NT2/D1 (cell line): ENCODE data around the gene AANAT.

Experiments used
- DNase-seq: peaks from one replicate; pipeline ENCODE4 v3.0.0-alpha.2; 2011; ENCODE audit warnings: low read depth, low spot score
- H3K27me3 ChIP-seq: 2 replicates; pipeline ENCODE4 v1.6.0; 2011; ENCODE audit warnings: mild to moderate bottlenecking; ENCODE audit not compliant: insufficient read length, insufficient read depth
- H3K36me3 ChIP-seq: 2 replicates; pipeline ENCODE4 v1.6.1; 2011; ENCODE audit warnings: mild to moderate bottlenecking, low read length, mixed read lengths; ENCODE audit not compliant: insufficient read depth, insufficient read length
- H3K4me1 ChIP-seq: 2 replicates; pipeline ENCODE4 v1.5.1; 2011; ENCODE audit not compliant: insufficient read depth, insufficient read length
- H3K4me3 ChIP-seq: 2 replicates; pipeline ENCODE4 v1.5.1; 2011; ENCODE audit warnings: low read depth; ENCODE audit not compliant: insufficient read length
- H3K9ac ChIP-seq: 2 replicates; pipeline ENCODE4 v1.6.0; 2011; ENCODE audit warnings: low read depth; ENCODE audit not compliant: insufficient read length
- H3K9me3 ChIP-seq: 2 replicates; pipeline ENCODE4 v1.5.1; 2011; ENCODE audit warnings: mild to moderate bottlenecking, low read length; ENCODE audit not compliant: insufficient read depth
- SUZ12 ChIP-seq: IDR thresholded peaks from 2 replicates; pipeline ENCODE4 v1.6.1; 2011; ENCODE audit not compliant: insufficient read length, insufficient read depth; ENCODE audit errors: extremely low read depth
- YY1 ChIP-seq: IDR thresholded peaks from 2 replicates; pipeline ENCODE4 v1.6.1; 2011; ENCODE audit not compliant: insufficient read length, insufficient read depth
- ZNF274 ChIP-seq: IDR thresholded peaks from 2 replicates; pipeline ENCODE4 v1.6.1; 2011; ENCODE audit warnings: mild to moderate bottlenecking, low read depth, low read length

Gene AANAT

DNA sequence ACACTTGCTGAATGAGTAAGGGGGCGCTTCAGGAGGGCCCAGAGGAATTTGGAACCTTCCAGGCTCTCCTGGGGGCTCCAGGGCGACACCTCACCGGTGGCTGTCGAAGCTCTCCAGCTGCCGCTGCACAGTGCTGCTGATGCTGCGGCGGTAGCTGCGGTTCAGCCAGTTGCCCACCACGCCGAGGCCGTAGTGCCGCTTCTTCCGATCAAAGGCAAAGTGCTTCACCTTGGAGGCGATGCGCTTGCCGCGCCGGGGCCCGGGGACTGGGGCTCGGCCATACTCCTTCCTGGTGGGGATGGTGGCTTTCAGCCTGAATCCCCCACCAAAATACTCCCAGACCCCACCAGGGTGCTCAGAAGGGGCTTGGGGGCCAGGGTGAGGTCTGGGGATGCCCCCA lies 9.3 kb downstream of the AANAT start:
- Histone ChIP-seq H3K4me1 (peaks cover 7% of the 10 kb centered on the region), H3K36me3 (peaks cover 86% of the 10 kb centered on the region)

DNA sequence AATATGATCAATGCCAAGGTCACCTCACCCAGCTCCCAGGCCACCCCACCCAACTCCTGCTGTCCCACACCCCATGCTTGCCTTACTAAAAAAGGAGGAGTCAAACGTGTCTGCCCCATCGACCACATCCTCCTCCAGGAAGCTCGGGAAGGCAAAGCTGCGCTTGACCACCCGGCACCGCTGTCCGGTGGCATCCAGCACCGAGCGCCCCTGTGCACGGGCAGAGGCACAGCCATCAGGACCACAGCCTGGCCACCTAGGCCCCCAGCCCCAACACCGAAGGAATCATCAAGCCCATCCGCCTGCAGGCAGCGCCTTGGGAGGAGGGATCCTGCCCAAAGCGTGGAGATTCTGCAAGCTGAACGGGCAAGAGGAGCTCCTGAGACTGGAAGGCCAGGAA lies 10.2 kb downstream of the AANAT start:
- H3K36me3 ChIP-seq: peaks cover 78% of the 10 kb centered on the region

More for the DNA sequence above, 9.3 kb downstream of the AANAT start:
- DNase-seq: no peak
- Histone ChIP-seq H3K27me3 (no peaks in the 10 kb centered on the region), H3K9ac (no peak overlapping the region), H3K4me3 (no peak overlapping the region), H3K9me3 (no peaks in the 10 kb centered on the region)
- TF ChIP-seq YY1: no peak
- no peak for TF ChIP-seq ZNF274
- no peak for TF ChIP-seq SUZ12

GRCh38 chr17:76478097-76478496 lies 10.7 kb downstream of the AANAT start:
- no peak overlapping the region for H3K4me3 ChIP-seq
- peaks cover 72% of the 10 kb centered on the region for H3K36me3 ChIP-seq
- H3K4me1 ChIP-seq: peaks cover 7% of the 10 kb centered on the region
- TF ChIP-seq SUZ12: no peak
- no peak for TF ChIP-seq ZNF274
- TF ChIP-seq YY1: no peak
- H3K27me3 ChIP-seq: no peaks in the 10 kb centered on the region
- no peak for DNase-seq
- H3K9ac ChIP-seq: no peak overlapping the region
- H3K9me3 ChIP-seq: no peaks in the 10 kb centered on the region

More for the DNA sequence above, 10.2 kb downstream of the AANAT start:
- Histone ChIP-seq H3K4me1 (peaks cover 7% of the 10 kb centered on the region), H3K9me3 (no peaks in the 10 kb centered on the region), H3K9ac (no peak overlapping the region), H3K4me3 (no peak overlapping the region), H3K27me3 (no peaks in the 10 kb centered on the region)
- no peak for DNase-seq
- TF ChIP-seq YY1: no peak
- TF ChIP-seq SUZ12: no peak
- TF ChIP-seq ZNF274: no peak

DNA sequence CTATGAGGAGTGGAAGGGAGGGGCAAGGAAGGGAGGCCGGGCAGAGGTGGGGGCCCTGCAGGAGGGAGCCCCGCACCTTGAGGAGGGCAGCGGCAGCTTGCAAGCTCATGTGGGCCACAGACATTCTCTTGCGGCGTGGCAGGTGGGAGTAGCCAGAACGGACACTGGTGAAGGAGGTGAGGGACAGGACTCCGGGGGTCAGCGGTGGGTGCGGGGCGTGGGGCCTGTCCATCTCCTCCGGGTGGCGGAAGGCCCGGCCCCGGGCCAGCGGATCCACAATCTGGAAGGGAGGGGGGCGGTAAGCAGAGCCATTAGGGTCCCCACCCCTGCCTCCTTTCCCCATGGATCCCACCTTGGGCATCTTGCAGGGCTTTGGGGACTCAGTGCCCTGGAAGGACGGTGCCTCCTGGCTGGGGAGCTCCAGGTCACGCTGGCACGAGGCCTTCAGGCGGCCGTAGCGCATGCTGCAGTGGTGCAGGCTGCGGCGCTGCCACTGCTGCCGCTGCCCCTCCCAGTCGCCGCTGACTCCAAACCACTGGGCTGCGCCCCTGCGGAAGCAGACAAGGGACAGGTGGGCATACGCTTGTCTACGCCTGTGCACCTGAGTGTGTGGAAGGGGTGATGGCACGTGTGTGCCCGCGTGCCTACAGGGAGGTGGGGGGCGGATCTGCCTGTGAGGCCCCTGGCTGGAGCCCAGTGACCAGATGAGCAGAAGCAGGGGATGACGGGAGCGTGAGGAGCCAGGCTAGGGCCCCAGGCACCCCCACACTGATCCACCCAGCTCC lies 11.5 kb downstream of the AANAT start:
- Histone ChIP-seq H3K9ac (no peak overlapping the region), H3K4me3 (no peak overlapping the region), H3K27me3 (no peaks in the 10 kb centered on the region), H3K9me3 (no peaks in the 10 kb centered on the region), H3K4me1 (peaks cover 7% of the 10 kb centered on the region), H3K36me3 (peaks cover 69% of the 10 kb centered on the region)
- TF ChIP-seq YY1 (no peak), ZNF274 (no peak), SUZ12 (no peak)
- no peak for DNase-seq

GRCh38 chr17:76479515-76480060 lies 12.2 kb downstream of the AANAT start:
- DNase-seq: no peak
- Histone ChIP-seq H3K36me3 (peaks cover 65% of the 10 kb centered on the region), H3K4me3 (no peak overlapping the region), H3K9ac (no peak overlapping the region), H3K4me1 (peaks cover 11% of the 10 kb centered on the region), H3K27me3 (no peaks in the 10 kb centered on the region), H3K9me3 (no peaks in the 10 kb centered on the region)
- no peak for TF ChIP-seq SUZ12
- no peak for TF ChIP-seq YY1
- TF ChIP-seq ZNF274: no peak

DNA sequence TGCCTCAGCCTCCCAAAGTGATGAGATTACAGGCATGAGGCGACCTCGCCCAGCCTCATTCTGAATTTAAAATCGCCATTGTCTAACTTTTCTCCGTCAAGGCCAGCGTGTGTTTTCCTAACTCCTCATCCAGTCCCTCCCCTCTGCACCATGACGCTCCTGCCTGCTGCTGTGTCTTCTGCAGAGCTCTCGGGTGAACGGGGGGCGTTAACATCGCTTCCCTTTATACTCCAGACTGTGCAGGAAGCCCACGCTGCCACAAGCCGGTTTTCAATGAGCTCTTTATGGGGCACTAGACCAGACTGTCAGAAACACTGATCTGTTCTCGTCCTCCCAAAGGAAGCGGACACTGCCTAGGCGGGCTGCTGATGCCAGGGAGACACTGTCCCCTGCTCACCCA lies 13.2 kb downstream of the AANAT start:
- no peak overlapping the region for H3K4me3 ChIP-seq
- H3K36me3 ChIP-seq: peaks cover 61% of the 10 kb centered on the region
- no peak for DNase-seq
- no peak for TF ChIP-seq SUZ12
- H3K9ac ChIP-seq: no peak overlapping the region
- H3K4me1 ChIP-seq: peaks cover 8% of the 10 kb centered on the region
- no peaks in the 10 kb centered on the region for H3K27me3 ChIP-seq
- H3K9me3 ChIP-seq: no peaks in the 10 kb centered on the region

- Histone ChIP-seq H3K4me1 (peaks cover 8% of the 10 kb centered on the region), H3K9ac (no peak overlapping the region), H3K36me3 (peaks cover 62% of the 10 kb centered on the region), H3K27me3 (no peaks in the 10 kb centered on the region), H3K9me3 (no peaks in the 10 kb centered on the region), H3K4me3 (no peak overlapping the region)
- no peak for TF ChIP-seq YY1
- no peak for TF ChIP-seq SUZ12
- no peak for TF ChIP-seq ZNF274
- DNase-seq: no peak
Measured at GRCh38 chr17:76481071-76481655, 13.8 kb downstream of the AANAT start.
